MV-4-11 (cell line): Measurements from ENCODE around the gene STYX.

ENCODE experiments used
- DNase-seq: peaks from one replicate; lab custom pipeline; 2025; lab: John Stamatoyannopoulos, UW

Gene STYX

DNA sequence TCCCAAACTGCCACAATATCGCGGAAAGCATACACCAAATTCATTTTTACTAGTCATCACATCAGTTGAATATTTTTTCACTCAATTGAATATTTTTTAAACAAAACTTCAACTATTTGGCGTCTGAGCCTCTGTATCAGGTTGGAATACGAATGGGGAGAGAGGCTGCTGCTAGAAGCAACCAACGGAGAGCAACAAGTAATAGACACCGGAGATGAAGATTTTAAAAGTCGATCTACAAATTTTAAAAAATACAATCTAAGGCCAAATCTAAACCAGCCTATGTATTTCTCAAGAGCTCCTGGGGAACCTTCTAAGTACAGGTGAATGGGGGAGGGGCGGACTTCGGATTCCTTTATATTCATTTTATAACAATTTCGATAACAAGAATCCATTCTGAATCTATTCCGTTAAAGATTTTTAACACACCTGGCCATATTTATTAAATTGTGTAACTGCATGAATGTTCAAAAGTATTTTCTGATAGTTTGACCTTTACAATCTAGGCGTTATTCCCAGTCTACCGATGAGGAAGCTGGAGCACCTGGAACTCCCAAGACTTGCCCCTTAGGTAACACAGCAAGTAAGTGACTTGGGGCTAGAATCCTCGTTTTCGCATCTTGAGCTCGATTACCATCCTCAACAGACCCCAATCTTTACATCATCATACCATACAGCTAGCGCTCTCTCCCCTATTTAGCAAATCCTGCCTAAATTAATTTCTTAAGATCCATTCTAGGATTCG is 60.2 kb downstream of the STYX start:
- no peak for DNase-seq

DNA sequence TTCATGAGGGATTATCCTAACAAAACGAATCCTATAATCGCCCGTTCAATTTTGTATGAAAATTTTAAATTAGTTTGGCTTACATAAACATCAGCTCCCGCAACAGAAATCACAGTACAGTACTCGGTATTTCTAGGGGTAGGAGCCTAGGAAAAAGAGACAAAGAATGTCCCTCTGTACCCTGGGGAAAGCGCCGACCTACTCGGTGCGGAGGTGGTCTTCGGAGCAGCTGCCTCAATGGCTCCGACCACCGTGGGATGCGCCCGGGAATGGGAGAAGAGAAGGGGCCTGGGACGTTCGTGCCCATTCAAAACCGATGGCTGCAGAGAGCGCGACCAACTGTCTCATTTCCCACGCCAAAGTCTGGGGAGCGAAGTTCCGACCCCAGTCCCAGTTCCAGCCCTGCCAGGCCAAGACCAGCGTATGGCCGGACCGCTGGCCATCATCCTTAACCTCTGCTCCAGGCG is 60.8 kb downstream of the STYX start:
- DNase-seq: no peak

DNA sequence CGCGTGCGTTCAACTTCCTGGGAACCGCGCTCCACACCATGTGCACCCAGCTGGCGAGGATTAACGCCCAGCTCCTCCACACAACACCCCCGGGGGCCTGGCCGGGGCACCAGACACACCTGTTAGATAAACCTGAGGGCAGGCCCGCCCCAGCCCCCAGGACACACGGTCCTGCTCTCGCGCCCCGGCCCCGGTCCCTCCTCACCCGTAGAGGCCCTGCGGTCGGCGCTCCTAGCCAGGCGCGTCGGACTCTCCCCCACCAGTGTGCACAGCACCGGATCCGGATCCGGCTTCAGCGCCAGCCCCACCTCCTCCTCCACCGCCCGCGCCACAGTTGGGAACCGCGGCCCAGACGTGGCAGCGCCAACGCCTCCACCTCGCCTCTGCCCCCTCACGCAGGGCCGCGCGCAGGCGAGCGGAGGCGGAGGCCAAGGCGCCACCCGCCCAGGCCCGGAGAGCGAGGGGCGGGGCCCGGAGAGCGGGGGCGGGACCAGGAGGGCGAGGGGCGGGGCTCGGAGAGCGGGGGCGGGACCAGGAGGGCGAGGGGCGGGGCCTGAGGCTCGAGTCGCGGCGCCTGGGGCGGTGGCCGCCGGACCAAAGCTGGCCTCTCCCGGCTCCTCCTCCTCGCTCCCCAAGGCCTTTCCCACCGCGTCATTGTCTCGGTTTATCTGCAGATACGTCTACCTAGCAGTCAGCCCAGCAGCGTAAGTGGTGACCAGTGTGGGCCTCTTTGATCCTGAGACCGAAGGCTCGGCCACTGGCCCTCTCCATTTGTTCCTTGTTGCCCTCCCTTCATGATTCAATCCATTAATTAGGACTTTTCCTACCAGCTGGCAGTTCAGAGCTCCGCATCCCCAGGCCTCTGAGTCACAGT is 61.5 kb downstream of the STYX start, which contains the start of gene GNPNAT1:
GNPNAT1 (minus strand) TSS at position 385 of the 874 bp plus-strand sequence. CDS start 6,957 bp downstream, outside the sequence.
- DNase-seq: peak; percentile 83

DNA sequence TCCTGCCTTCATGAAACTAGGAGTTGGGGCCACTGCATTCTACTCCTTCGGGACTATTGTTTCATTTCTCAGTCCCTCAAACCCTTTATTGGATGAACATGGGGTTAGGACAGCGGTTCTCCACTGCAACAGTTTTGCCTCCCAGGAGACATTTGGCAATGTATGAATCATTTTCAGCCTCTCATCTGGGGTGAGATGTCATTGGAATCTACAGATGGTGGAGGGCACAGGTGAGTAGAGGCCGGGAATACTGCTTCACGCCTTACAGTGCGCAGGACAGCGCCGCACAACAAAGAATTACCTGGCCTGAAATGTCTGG is 62.1 kb downstream of the STYX start:
- peak; percentile 55 for DNase-seq

DNA sequence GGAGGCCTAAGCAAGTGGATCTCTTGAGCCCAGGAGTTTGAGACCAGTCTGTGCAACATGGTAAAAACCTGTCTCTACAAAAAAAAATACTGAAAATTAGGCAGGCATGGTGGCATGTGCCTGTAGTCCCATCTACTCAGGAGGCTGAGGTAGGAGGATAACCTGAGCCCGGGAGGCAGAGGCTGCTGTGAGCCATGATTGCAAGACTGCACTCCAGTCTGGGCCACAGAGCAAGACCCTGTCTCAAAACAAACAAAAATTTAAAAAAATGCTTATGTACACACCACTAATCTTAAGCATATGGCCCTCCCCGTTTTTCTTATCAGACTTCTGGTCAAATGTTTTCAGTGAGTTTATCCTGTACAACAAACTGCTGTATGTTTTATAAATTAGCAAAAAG is 63.1 kb downstream of the STYX start:
- DNase-seq: no peak

DNA sequence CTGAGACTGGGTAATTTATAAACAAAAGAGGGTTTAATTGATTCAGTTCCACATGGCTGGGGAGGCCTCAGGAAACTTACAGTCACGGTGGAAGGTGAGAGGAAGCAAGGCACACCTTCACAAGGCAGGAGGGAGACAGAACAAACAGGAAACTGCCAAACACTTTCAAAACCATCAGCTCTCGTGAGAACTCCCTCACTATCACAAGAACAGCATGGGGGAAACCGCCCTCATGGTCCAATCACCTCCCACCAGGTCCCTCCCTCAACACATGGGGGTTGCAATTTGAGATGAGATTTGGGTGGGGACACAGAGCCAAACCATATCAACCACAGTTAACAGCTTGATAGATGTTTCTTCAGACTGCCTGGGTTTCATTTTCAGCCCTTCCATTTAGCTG is 67.7 kb downstream of the STYX start:
- no peak for DNase-seq

DNA sequence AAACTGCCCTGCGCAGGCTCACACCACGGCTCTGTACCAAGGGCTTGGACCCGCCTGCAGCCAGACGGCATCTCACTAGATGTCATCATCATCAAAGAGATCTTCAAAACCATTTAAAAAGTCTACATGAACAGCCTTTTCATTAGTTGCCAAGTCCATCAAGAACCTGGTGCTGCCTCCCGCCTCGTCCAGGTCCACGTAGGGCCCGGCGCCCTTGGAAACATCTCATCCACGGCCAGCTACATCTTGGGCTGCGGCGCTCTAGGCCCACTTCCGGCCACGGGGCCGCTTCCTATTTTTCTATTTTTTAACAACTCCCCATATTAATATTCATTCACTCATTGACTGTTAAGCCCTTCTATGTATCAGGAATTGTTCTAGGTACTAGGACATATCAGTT is 68.9 kb downstream of the STYX start:
- no peak for DNase-seq

DNA sequence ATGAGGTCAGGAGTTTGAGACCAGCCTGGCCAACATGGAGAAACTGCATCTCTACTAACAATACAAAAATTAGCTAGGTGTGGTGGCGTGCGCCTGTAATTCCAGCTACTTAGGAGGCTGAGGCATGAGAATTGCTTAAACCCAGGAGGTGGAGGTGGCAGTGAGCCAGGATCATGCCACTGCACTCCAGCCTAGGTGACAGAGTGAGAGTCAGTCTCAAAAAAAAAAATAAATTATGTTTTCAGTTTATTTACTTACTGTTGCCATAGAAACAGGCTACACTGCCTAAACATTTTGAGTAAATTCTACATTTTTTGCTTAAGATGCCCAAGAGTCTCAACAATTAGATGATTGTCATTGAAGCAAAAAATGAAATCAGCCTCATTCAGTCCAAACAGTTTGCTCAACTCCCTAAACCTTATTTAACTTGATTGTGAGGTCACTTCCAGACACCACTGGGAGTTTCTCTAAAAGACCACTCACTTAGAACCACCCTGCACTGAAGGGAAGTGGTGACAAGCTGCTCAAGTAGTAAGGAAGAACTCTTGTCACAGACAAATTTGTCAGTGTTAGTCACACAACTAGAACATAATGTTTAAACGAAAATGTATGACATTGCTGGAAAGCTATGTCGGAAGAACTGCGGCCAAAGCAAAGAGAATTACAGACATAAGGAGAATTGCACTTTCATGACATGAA is 71.2 kb downstream of the STYX start:
- peak; percentile 67 for DNase-seq

DNA sequence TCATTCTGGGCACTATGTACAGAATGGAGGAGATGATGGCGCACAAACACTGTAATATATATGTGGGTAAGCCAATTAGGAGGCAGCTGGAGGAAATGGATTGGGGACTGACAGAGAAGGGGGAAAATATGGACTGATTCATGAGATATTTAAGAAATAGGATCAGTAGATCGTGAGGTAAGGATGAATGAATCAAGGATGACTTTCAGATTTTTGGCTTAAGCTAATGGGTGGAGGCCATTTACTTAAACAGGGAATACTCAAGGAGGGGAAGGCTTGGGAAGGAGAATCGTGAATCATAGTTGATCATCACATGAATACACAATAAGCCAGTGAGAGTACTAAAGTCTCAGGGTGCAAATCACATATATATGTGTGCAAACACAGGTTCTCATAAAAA is 72.6 kb downstream of the STYX start:
- no peak for DNase-seq

DNA sequence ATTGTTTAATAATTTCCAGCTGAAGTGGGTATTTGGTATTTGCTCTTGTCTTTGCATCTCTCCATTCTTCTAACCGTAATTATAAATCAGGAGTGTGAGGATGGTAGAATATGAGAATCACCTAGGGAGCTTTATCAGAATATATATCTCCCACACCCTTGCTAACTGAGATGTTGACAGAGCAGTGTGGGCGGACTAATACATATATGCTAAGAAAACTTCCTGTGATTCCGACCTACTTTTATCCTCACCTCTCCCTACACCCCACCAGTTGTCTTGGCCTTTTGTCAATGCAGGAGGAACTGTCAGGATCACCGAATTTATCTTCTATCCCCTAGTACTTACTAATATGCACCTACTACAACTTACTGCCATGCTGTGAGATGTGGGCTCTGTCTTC is 76.1 kb downstream of the STYX start:
- DNase-seq: no peak

DNA sequence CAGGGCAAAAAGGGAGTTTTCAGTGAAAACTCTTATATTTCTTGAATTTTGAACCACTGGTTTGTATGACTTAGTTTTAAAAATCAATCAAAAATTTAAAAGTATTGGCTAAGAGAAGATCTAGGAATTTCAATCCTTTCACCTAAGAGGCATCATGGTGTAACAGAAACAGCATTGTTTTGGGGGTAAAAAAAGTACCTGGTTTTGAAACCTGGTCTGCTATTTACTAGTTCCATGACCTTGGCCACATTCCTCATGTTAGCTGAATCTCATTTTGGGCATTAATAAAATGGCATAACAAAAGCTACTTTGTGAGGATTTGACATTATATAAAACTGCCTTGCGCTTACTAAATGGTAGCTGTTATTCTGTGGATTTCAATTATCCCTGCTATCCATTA is 78.1 kb downstream of the STYX start:
- DNase-seq: no peak

DNA sequence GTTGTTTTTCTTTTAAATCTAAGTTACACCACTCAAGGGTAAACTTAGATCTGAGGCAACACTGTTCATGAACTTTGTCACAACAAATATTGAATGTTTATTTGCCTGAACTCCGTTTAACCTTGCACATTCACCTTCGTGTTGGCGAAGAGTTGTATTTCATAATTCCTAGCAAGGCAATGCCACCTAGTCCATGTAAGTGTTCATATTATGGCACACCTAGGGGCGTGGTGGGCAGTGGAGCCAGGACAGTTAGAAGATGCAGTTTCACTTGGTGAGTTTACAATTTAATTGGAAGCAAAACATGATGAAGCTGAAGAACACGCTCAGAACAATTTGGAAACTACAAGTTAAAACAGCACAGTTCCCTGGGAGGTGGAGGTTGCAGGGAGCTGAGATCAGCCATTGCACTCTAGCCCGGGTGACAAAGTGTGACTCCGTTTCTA is 91.9 kb downstream of the STYX start:
- DNase-seq: no peak

DNA sequence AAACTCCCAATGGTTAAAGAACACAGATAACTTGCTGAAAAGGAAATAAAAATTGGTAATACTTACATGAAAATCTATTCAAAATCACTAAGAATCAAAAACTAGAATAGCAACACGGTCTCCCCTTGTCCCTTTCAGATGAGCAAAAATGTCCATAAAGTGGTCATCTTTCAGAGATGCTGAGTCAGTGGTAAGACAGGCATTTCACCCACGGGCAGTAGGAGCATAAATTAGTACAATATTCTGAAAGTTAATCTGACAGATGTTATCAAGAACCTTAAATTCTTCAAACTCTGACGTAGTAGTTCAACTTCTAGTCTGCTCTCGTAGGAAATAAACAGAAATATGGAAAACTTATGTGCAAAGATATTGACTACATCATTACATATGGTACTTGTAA is 94.5 kb downstream of the STYX start:
- DNase-seq: no peak
